Astrocyte (in vitro differentiated cells and primary cell): ENCODE measurements around the gene CCNL2. TPM values are rescaled to one million over a fixed set of nuclear protein-coding genes. Genes with fewer than 3 reads are reported as not detected.

Experiments
- DNase-seq: peaks from one replicate; pipeline ENCODE4 v3.0.0-alpha.2; 2010; ENCODE audit warnings: low read depth
- FAIRE-seq: peaks from 2 replicates; lab custom pipeline; 2011; peaks lifted over from hg19 to GRCh38; lab: Jason Lieb, UNC
- H2AFZ ChIP-seq: 2 replicates; pipeline ENCODE4 v1.6.0; 2012; ENCODE audit warnings: low read depth, low read length, inconsistent platforms
- H3K27ac ChIP-seq: 2 replicates; pipeline ENCODE4 v1.5.1; 2011; ENCODE audit warnings: low read depth, low read length, inconsistent platforms
- H3K27me3 ChIP-seq: 2 replicates; pipeline ENCODE4 v1.6.0; 2011; ENCODE audit warnings: low read length, inconsistent platforms; ENCODE audit not compliant: insufficient read depth
- H3K36me3 ChIP-seq: 2 replicates; pipeline ENCODE4 v1.5.1; 2011; ENCODE audit warnings: low read length, inconsistent platforms; ENCODE audit not compliant: insufficient read depth
- H3K4me1 ChIP-seq: 2 replicates; pipeline ENCODE4 v1.5.1; 2011; ENCODE audit warnings: low read length, inconsistent platforms; ENCODE audit not compliant: insufficient read depth
- H3K4me2 ChIP-seq: 2 replicates; pipeline ENCODE4 v1.6.0; 2012; ENCODE audit warnings: low read length, inconsistent platforms
- H3K4me3 ChIP-seq: 2 replicates; pipeline ENCODE4 v1.5.1; 2011; ENCODE audit warnings: low read depth, mild to moderate bottlenecking, low read length, inconsistent platforms; ENCODE audit not compliant: insufficient read depth
- H3K79me2 ChIP-seq: 2 replicates; pipeline ENCODE4 v1.6.0; 2012; ENCODE audit warnings: mild to moderate bottlenecking, low read length, inconsistent platforms; ENCODE audit not compliant: insufficient read depth
- H3K9ac ChIP-seq: 2 replicates; pipeline ENCODE4 v1.6.0; 2012; ENCODE audit warnings: mild to moderate bottlenecking, low read length, inconsistent platforms
- H3K9me3 ChIP-seq: 2 replicates; pipeline ENCODE4 v1.5.1; 2012; ENCODE audit warnings: low read depth, mild to moderate bottlenecking, low read length, inconsistent platforms; ENCODE audit not compliant: insufficient read depth
- H4K20me1 ChIP-seq: 2 replicates; pipeline ENCODE4 v1.6.0; 2012; ENCODE audit warnings: low read length, inconsistent platforms; ENCODE audit not compliant: insufficient read depth
- H3K27ac Mint-ChIP-seq: one replicate; pipeline ENCODE4 v1.8.0; 2021; ENCODE audit warnings: mild to moderate bottlenecking, mixed read lengths; ENCODE audit not compliant: unreplicated experiment
- H3K27me3 Mint-ChIP-seq: one replicate; pipeline ENCODE4 v1.8.0; 2021; ENCODE audit warnings: low read depth, mixed read lengths; ENCODE audit not compliant: unreplicated experiment
- H3K36me3 Mint-ChIP-seq: one replicate; pipeline ENCODE4 v1.8.0; 2021; ENCODE audit warnings: low read depth, mixed read lengths; ENCODE audit not compliant: unreplicated experiment
- H3K4me1 Mint-ChIP-seq: one replicate; pipeline ENCODE4 v1.8.0; 2021; ENCODE audit warnings: low read depth, mixed read lengths; ENCODE audit not compliant: unreplicated experiment
- H3K4me3 Mint-ChIP-seq: one replicate; pipeline ENCODE4 v1.8.0; 2021; ENCODE audit warnings: mild to moderate bottlenecking, moderate library complexity, mixed read lengths; ENCODE audit not compliant: unreplicated experiment
- H3K9me3 Mint-ChIP-seq: one replicate; pipeline ENCODE4 v1.8.0; 2021; ENCODE audit warnings: mild to moderate bottlenecking, mixed read lengths; ENCODE audit not compliant: unreplicated experiment
- EZH2 ChIP-seq: IDR thresholded peaks from 2 replicates; pipeline ENCODE4 v1.6.1; 2012; ENCODE audit warnings: mild to moderate bottlenecking, low read length, inconsistent platforms; ENCODE audit not compliant: insufficient read depth
- total RNA-seq: library from RNA; stranded (reverse); gene quantifications from 2 replicates; pipeline ENCODE4 v1.2.1, GENCODE V29; 2021
- TF ChIP-seq, protein P1 (sequence below): IDR thresholded peaks from 2 replicates; pipeline ENCODE4 v1.5.1; 2011; ENCODE audit warnings: low read depth, mild to moderate bottlenecking, inconsistent platforms, low read length, moderate library complexity; ENCODE audit not compliant: insufficient read depth

The CCNL2 gene
- total RNA-seq, 1 donor from 2014 or later = 194 TPM

DNA sequence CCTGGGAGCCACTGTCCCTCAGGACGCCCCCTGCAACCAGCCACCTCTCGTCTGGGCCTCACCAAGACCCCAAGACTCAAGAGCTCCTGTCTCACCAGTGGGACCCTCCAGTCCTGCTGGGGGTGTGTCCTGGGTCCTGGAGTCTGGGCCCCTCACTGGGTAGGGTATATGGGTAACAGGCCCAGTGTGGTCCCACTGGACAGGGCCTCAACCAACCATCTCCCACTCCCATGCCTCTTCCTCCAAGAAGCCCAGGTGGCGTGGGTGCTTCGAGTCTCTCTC, 35.6 kb upstream of the CCNL2 start:
- Histone ChIP-seq H2AFZ (peak overlapping the region; percentile 78), H3K36me3 (no peaks in the 10 kb centered on the region), H3K9me3 (no peaks in the 10 kb centered on the region), H3K9ac (no peak overlapping the region), H4K20me1 (peaks cover 6% of the 10 kb centered on the region), H3K27ac (no peak overlapping the region), H3K79me2 (no peaks in the 10 kb centered on the region), H3K4me2 (peak overlapping the region; percentile 85), H3K4me1 (peaks cover 35% of the 10 kb centered on the region), H3K4me3 (no peak overlapping the region), H3K27me3 (no peaks in the 10 kb centered on the region)
- no peak overlapping the region for H3K27ac Mint-ChIP-seq
- DNase-seq (no peak), FAIRE-seq (no peak)
- TF ChIP-seq, protein P1, sequence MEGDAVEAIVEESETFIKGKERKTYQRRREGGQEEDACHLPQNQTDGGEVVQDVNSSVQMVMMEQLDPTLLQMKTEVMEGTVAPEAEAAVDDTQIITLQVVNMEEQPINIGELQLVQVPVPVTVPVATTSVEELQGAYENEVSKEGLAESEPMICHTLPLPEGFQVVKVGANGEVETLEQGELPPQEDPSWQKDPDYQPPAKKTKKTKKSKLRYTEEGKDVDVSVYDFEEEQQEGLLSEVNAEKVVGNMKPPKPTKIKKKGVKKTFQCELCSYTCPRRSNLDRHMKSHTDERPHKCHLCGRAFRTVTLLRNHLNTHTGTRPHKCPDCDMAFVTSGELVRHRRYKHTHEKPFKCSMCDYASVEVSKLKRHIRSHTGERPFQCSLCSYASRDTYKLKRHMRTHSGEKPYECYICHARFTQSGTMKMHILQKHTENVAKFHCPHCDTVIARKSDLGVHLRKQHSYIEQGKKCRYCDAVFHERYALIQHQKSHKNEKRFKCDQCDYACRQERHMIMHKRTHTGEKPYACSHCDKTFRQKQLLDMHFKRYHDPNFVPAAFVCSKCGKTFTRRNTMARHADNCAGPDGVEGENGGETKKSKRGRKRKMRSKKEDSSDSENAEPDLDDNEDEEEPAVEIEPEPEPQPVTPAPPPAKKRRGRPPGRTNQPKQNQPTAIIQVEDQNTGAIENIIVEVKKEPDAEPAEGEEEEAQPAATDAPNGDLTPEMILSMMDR = no peak
- TF ChIP-seq EZH2 = no peak
- no peaks in the 10 kb centered on the region for H3K27me3 Mint-ChIP-seq
- H3K4me1 Mint-ChIP-seq = peaks cover 12% of the 10 kb centered on the region
- H3K36me3 Mint-ChIP-seq = no peaks in the 10 kb centered on the region
- H3K4me3 Mint-ChIP-seq = peak overlapping the region; percentile 80
- no peaks in the 10 kb centered on the region for H3K9me3 Mint-ChIP-seq

DNA sequence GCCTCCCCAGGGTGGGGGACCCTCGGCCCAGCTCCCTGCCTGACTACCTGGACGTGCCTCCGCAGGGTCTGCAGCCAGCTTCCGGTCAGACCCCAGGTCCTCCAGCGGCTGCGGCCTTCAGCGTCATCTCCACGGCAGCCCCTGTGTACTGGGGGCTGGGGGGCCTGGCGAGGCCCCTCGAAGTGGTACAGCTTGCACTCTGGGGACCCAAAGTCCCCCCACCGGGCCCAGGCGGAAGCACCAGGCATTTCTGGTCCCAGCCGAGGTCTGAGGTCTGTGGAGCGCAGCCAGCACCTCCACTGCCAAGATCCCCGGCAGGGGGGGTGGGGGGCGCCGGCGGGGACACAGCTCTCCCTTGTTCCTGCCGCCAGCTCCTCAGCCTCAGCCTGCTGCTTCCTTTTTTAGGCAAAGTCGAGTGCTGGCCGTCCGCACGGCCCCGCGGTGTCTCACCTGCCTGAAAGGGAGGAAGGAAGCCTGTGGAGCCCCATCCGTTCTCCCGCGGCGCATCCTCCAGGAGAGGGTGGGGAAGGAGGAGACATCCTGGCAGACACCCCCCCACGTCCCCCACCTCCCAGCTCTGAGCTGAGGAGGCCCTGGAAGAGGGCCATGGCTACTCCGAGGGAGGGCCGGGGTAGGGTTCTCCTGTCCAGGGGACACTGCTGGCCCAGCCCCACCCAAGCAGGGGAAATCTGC, 35.1 kb upstream of the CCNL2 start:
- no peaks in the 10 kb centered on the region for H3K27me3 Mint-ChIP-seq
- Histone ChIP-seq H3K27ac (no peak overlapping the region), H3K79me2 (no peaks in the 10 kb centered on the region), H3K4me1 (peaks cover 35% of the 10 kb centered on the region), H3K9me3 (no peaks in the 10 kb centered on the region), H3K36me3 (no peaks in the 10 kb centered on the region), H2AFZ (peak overlapping the region; percentile 45), H3K27me3 (no peaks in the 10 kb centered on the region), H4K20me1 (peaks cover 6% of the 10 kb centered on the region), H3K9ac (peak overlapping the region; percentile 37), H3K4me2 (peak overlapping the region; percentile 85), H3K4me3 (no peak overlapping the region)
- H3K36me3 Mint-ChIP-seq = no peaks in the 10 kb centered on the region
- H3K9me3 Mint-ChIP-seq = no peaks in the 10 kb centered on the region
- no peak overlapping the region for H3K27ac Mint-ChIP-seq
- H3K4me1 Mint-ChIP-seq = peaks cover 16% of the 10 kb centered on the region
- FAIRE-seq (no peak), DNase-seq (peak; percentile 13)
- TF ChIP-seq, protein P1 = no peak
- TF ChIP-seq EZH2 = no peak
- peak overlapping the region; percentile 20 for H3K4me3 Mint-ChIP-seq

DNA sequence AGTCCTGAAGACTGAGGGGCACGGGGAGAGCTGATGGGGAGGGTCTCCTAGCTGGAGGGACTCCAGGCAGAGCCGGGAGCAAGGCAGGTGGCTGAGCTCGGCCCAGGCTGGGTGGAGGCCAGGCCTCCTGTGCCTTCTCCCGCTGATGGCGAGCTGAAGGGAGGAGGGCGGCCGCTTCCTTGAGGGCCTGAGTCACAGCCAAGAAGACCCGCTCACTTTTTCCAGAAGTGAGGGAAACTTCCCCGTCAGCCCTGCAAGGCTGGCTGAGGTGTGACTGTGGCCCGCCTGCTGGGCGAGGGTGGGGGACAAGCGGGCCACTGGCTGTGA, 34.6 kb upstream of the CCNL2 start:
- Histone ChIP-seq H3K4me3 (no peak overlapping the region), H3K79me2 (no peaks in the 10 kb centered on the region), H3K36me3 (no peaks in the 10 kb centered on the region), H3K27me3 (no peaks in the 10 kb centered on the region), H3K4me1 (peaks cover 35% of the 10 kb centered on the region), H3K27ac (no peak overlapping the region), H3K4me2 (peak overlapping the region; percentile 85), H2AFZ (peak overlapping the region; percentile 45), H4K20me1 (peaks cover 6% of the 10 kb centered on the region), H3K9ac (peak overlapping the region; percentile 37), H3K9me3 (no peaks in the 10 kb centered on the region)
- no peak for TF ChIP-seq EZH2
- TF ChIP-seq, protein P1 = no peak
- H3K36me3 Mint-ChIP-seq = no peaks in the 10 kb centered on the region
- FAIRE-seq (no peak), DNase-seq (peak; percentile 60)
- peak overlapping the region; percentile 26 for H3K27ac Mint-ChIP-seq
- no peaks in the 10 kb centered on the region for H3K9me3 Mint-ChIP-seq
- H3K27me3 Mint-ChIP-seq = no peaks in the 10 kb centered on the region
- H3K4me1 Mint-ChIP-seq = peaks cover 16% of the 10 kb centered on the region
- no peak overlapping the region for H3K4me3 Mint-ChIP-seq
